GM23338 (cell line): ENCODE results near the gene CRISPLD2. TPM values are rescaled to one million over a fixed set of nuclear protein-coding genes. Genes with fewer than 3 reads are reported as not detected.

Source experiments
- ATAC-seq: fragments of 200-7000 bp; cut with Tn5 transposase; 3 replicates; pipeline ENCODE4 v1.9.1; 2020
- DNase-seq: peaks from one replicate; pipeline ENCODE4 v3.0.0-alpha.2; 2015; ENCODE audit warnings: low spot score
- H2AFZ ChIP-seq: fragments of 200-600 bp; sonication (generic); 2 replicates; pipeline ENCODE4 v1.8.0; 2016; ENCODE audit warnings: antibody characterized with exemption, mild to moderate bottlenecking, moderate library complexity
- H3F3A ChIP-seq: fragments of 200-600 bp; sonication (generic); replicated peaks from 2 replicates; pipeline ENCODE4 v1.8.0; 2017; ENCODE audit warnings: antibody characterized with exemption, mixed run types, low read depth
- H3K27ac ChIP-seq: fragments of 200-600 bp; sonication (generic); 2 replicates; pipeline ENCODE4 v1.6.1; 2016; ENCODE audit warnings: low read depth
- H3K27me3 ChIP-seq: fragments of 200-600 bp; sonication (generic); 2 replicates; pipeline ENCODE4 v1.8.0; 2016; ENCODE audit warnings: mild to moderate bottlenecking, mixed run types, moderate library complexity; ENCODE audit not compliant: insufficient read depth
- H3K36me3 ChIP-seq: fragments of 200-600 bp; sonication (generic); 2 replicates; pipeline ENCODE4 v1.8.0; 2016; ENCODE audit warnings: mild to moderate bottlenecking; ENCODE audit not compliant: insufficient read depth
- H3K4me1 ChIP-seq: fragments of 200-600 bp; sonication (generic); 2 replicates; pipeline ENCODE4 v1.8.0; 2016; ENCODE audit warnings: mild to moderate bottlenecking, moderate library complexity; ENCODE audit not compliant: insufficient read depth
- H3K4me2 ChIP-seq: fragments of 200-600 bp; sonication (generic); 2 replicates; pipeline ENCODE4 v1.7.1; 2017; ENCODE audit warnings: mixed run types
- H3K4me3 ChIP-seq: fragments of 200-600 bp; sonication (generic); 2 replicates; pipeline ENCODE4 v1.6.1; 2016; ENCODE audit warnings: mixed run types
- H3K79me2 ChIP-seq: fragments of 200-600 bp; sonication (generic); replicated peaks from 2 replicates; pipeline ENCODE4 v1.8.0; 2017; ENCODE audit warnings: mild to moderate bottlenecking; ENCODE audit not compliant: insufficient read depth
- H3K9me2 ChIP-seq: fragments of 200-600 bp; sonication (generic); 2 replicates; pipeline ENCODE4 v1.8.0; 2017; ENCODE audit not compliant: insufficient read depth
- H4K20me1 ChIP-seq: fragments of 200-600 bp; sonication (generic); replicated peaks from 2 replicates; pipeline ENCODE4 v1.8.0; 2017; ENCODE audit warnings: mild to moderate bottlenecking; ENCODE audit not compliant: insufficient read depth
- H3K27ac Mint-ChIP-seq: 2 replicates; pipeline ENCODE4 v1.8.0; 2020; ENCODE audit warnings: inconsistent platforms, mild to moderate bottlenecking, moderate library complexity, mixed read lengths
- H3K27me3 Mint-ChIP-seq: 3 replicates; pipeline ENCODE4 v1.8.0; 2022; ENCODE audit warnings: low read depth, mild to moderate bottlenecking, moderate library complexity, mixed read lengths, inconsistent platforms; ENCODE audit not compliant: insufficient read depth, poor library complexity
- H3K36me3 Mint-ChIP-seq: 3 replicates; pipeline ENCODE4 v1.8.0; 2021; ENCODE audit warnings: low read depth, mild to moderate bottlenecking, inconsistent platforms, moderate library complexity, mixed read lengths
- H3K4me1 Mint-ChIP-seq: 3 replicates; pipeline ENCODE4 v1.8.0; 2020; ENCODE audit warnings: mild to moderate bottlenecking, inconsistent platforms, mixed read lengths
- H3K4me3 Mint-ChIP-seq: 3 replicates; pipeline ENCODE4 v1.8.0; 2021; ENCODE audit warnings: moderate library complexity, mild to moderate bottlenecking, inconsistent platforms, mixed read lengths
- H3K9me3 Mint-ChIP-seq: 3 replicates; pipeline ENCODE4 v1.8.0; 2020; ENCODE audit warnings: moderate library complexity, mild to moderate bottlenecking, inconsistent platforms, mixed read lengths
- CREB1 ChIP-seq: fragments of 250-450 bp; sonication (Bioruptor Pico); IDR thresholded peaks from 2 replicates; pipeline ENCODE4 v1.5.0; 2020; ENCODE audit warnings: low read depth, mild to moderate bottlenecking, moderate library complexity
- EZH2phosphoT487 ChIP-seq: fragments of 200-600 bp; sonication (generic); IDR thresholded peaks from one replicate; pipeline ENCODE4 v1.8.1; 2018; ENCODE audit warnings: antibody characterized with exemption; ENCODE audit not compliant: unreplicated experiment
- NANOG ChIP-seq: IDR thresholded peaks from 2 replicates; pipeline ENCODE4 v1.6.1; 2016; ENCODE audit warnings: antibody characterized with exemption, borderline replicate concordance
- STAT1 ChIP-seq: IDR thresholded peaks from one replicate; pipeline ENCODE4 v1.6.1; 2016; ENCODE audit warnings: antibody characterized with exemption; ENCODE audit not compliant: unreplicated experiment
- ZNF114 ChIP-seq: fragments of 250-450 bp; sonication (Bioruptor Pico); IDR thresholded peaks from 2 replicates; pipeline ENCODE4 v1.5.0; 2020; ENCODE audit warnings: mild to moderate bottlenecking, moderate library complexity
- ZNF331 ChIP-seq: fragments of 250-450 bp; sonication (Bioruptor Pico); IDR thresholded peaks from 2 replicates; pipeline ENCODE4 v1.5.0; 2020; ENCODE audit warnings: low read depth, mild to moderate bottlenecking, moderate library complexity
- polyA plus RNA-seq: library from polyadenylated mRNA; unstranded; fragments of >200 nt; fragmentation: Nextera tagmentation; extraction: Ambion mirVana; gene quantifications from 2 replicates; pipeline ENCODE4 v1.2.1, GENCODE V29; 2016
- total RNA-seq: library from RNA; depleted of rRNA; stranded (reverse); fragments of >200 nt; shearing (Covaris generic); gene quantifications from 2 replicates; pipeline ENCODE4 v1.2.3, GENCODE V29; 2014
- TF ChIP-seq, protein P1 (sequence below), 2 experiments: fragments of 200-600 bp in 1 of 2; sonication (generic) in 1 of 2; conservative IDR thresholded peaks; 2 replicates each; pipeline versions ENCODE4 v1.5.1 to v1.6.1; 2016 to 2017; ENCODE audit warnings: antibody characterized with exemption in 2 of 2, low read depth in 2 of 2, mild to moderate bottlenecking in 2 of 2, moderate library complexity in 1 of 2
- TF ChIP-seq, protein P2 (sequence below): fragments of 250-450 bp; sonication (Bioruptor Pico); IDR thresholded peaks from 2 replicates; pipeline ENCODE4 v1.5.0; 2020; ENCODE audit warnings: mild to moderate bottlenecking, moderate library complexity

The CRISPLD2 gene
- total and polyA plus RNA-seq, 2 experiments from 2014 or later, result 2.6 to 8.3 TPM

DNA sequence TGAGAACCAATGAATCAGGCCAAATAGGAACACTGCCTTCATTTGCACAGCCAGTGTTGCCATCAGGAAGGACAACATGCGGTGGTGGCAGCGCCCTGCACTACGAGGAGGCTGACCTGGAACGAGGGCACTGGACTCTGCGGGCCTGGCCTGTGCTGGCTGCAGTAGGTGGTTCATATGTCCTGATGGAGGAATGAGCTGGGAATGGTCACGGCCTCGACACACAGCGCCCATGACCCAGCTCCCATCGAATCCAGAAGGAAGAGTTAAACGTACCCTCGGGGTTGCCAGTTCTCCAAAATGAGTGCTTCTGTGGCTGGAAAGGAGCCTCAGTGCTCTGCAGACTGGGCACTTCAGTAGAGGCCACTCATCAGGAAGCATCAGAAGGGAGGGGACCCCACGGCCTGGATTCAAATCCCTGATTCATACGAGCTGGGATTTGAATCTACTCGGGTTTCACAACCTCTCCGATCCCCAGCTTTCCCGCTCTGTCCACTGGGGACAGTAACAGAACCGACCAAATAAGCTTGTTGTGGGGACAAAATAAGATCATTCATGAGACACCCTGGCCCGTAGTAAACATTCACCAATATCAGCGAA lies 106.1 kb downstream of the CRISPLD2 start:
- Histone ChIP-seq H3K4me2 (no peak overlapping the region), H3K27me3 (no peaks in the 10 kb centered on the region), H2AFZ (peak overlapping the region; percentile 88), H3K9me2 (no peaks in the 10 kb centered on the region), H3K4me1 (no peaks in the 10 kb centered on the region), H3K4me3 (no peak overlapping the region), H3K79me2 (no peaks in the 10 kb centered on the region), H3K27ac (no peak overlapping the region), H4K20me1 (no peaks in the 10 kb centered on the region), H3K36me3 (no peaks in the 10 kb centered on the region), H3F3A (no peaks in the 10 kb centered on the region)
- Mint-ChIP-seq H3K27ac (no peak overlapping the region), H3K4me1 (peaks cover 8% of the 10 kb centered on the region), H3K36me3 (no peaks in the 10 kb centered on the region; the same call in 2 of the 3 replicates), H3K4me3 (no peak overlapping the region), H3K27me3 (peaks cover 9% of the 10 kb centered on the region), H3K9me3 (no peaks in the 10 kb centered on the region; the same call in 2 of the 3 replicates)
- TF ChIP-seq, protein P1, sequence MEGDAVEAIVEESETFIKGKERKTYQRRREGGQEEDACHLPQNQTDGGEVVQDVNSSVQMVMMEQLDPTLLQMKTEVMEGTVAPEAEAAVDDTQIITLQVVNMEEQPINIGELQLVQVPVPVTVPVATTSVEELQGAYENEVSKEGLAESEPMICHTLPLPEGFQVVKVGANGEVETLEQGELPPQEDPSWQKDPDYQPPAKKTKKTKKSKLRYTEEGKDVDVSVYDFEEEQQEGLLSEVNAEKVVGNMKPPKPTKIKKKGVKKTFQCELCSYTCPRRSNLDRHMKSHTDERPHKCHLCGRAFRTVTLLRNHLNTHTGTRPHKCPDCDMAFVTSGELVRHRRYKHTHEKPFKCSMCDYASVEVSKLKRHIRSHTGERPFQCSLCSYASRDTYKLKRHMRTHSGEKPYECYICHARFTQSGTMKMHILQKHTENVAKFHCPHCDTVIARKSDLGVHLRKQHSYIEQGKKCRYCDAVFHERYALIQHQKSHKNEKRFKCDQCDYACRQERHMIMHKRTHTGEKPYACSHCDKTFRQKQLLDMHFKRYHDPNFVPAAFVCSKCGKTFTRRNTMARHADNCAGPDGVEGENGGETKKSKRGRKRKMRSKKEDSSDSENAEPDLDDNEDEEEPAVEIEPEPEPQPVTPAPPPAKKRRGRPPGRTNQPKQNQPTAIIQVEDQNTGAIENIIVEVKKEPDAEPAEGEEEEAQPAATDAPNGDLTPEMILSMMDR (conservative IDR thresholded peaks at IDR 0.05; ENCODE audit: low read depth in 2 of 2), result peak in 1 of 2 experiments; percentile 15; a peak in 1 of 4 replicates
- no peak for TF ChIP-seq STAT1
- ATAC-seq (peak; percentile 13), DNase-seq (peak; percentile 35)

DNA sequence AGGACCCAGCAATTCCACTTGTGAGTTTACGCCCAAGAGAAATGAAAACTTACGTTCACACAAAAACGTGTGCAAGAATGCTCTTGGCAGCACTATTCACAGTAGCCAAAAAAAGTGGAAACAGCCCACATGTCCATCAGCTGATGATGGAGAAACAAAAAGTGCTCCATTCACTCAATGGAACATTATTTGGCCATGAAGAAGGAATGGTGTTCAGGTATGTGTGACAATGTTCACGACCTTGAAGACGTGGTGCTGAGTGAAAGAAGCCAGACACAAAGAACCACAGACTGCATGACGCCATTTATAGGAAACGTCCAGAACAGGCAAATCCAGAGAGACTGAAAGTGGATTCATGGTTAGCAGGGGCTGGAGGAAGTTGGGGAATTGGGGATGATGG lies 106.7 kb downstream of the CRISPLD2 start:
- Mint-ChIP-seq H3K27me3 (peaks cover 9% of the 10 kb centered on the region), H3K4me3 (no peak overlapping the region), H3K27ac (no peak overlapping the region), H3K4me1 (peaks cover 8% of the 10 kb centered on the region), H3K36me3 (no peaks in the 10 kb centered on the region; the same call in 2 of the 3 replicates), H3K9me3 (no peaks in the 10 kb centered on the region; the same call in 2 of the 3 replicates)
- no peaks in the 10 kb centered on the region for H3K4me1 ChIP-seq
- no peak overlapping the region for H2AFZ ChIP-seq
- no peak overlapping the region for H3K4me2 ChIP-seq
- DNase-seq (no peak), ATAC-seq (no peak)
- no peak overlapping the region for H3K27ac ChIP-seq
- H3K79me2 ChIP-seq, result no peaks in the 10 kb centered on the region
- H3F3A ChIP-seq, result no peaks in the 10 kb centered on the region
- no peaks in the 10 kb centered on the region for H3K9me2 ChIP-seq
- no peaks in the 10 kb centered on the region for H4K20me1 ChIP-seq
- no peaks in the 10 kb centered on the region for H3K27me3 ChIP-seq
- no peaks in the 10 kb centered on the region for H3K36me3 ChIP-seq
- H3K4me3 ChIP-seq, result no peak overlapping the region
- TF ChIP-seq EZH2phosphoT487 (no peak), ZNF331 (no peak), CREB1 (no peak), ZNF114 (CRISPR knock-in tag) (no peak), NANOG (no peak), STAT1 (no peak)
- TF ChIP-seq, protein P2, sequence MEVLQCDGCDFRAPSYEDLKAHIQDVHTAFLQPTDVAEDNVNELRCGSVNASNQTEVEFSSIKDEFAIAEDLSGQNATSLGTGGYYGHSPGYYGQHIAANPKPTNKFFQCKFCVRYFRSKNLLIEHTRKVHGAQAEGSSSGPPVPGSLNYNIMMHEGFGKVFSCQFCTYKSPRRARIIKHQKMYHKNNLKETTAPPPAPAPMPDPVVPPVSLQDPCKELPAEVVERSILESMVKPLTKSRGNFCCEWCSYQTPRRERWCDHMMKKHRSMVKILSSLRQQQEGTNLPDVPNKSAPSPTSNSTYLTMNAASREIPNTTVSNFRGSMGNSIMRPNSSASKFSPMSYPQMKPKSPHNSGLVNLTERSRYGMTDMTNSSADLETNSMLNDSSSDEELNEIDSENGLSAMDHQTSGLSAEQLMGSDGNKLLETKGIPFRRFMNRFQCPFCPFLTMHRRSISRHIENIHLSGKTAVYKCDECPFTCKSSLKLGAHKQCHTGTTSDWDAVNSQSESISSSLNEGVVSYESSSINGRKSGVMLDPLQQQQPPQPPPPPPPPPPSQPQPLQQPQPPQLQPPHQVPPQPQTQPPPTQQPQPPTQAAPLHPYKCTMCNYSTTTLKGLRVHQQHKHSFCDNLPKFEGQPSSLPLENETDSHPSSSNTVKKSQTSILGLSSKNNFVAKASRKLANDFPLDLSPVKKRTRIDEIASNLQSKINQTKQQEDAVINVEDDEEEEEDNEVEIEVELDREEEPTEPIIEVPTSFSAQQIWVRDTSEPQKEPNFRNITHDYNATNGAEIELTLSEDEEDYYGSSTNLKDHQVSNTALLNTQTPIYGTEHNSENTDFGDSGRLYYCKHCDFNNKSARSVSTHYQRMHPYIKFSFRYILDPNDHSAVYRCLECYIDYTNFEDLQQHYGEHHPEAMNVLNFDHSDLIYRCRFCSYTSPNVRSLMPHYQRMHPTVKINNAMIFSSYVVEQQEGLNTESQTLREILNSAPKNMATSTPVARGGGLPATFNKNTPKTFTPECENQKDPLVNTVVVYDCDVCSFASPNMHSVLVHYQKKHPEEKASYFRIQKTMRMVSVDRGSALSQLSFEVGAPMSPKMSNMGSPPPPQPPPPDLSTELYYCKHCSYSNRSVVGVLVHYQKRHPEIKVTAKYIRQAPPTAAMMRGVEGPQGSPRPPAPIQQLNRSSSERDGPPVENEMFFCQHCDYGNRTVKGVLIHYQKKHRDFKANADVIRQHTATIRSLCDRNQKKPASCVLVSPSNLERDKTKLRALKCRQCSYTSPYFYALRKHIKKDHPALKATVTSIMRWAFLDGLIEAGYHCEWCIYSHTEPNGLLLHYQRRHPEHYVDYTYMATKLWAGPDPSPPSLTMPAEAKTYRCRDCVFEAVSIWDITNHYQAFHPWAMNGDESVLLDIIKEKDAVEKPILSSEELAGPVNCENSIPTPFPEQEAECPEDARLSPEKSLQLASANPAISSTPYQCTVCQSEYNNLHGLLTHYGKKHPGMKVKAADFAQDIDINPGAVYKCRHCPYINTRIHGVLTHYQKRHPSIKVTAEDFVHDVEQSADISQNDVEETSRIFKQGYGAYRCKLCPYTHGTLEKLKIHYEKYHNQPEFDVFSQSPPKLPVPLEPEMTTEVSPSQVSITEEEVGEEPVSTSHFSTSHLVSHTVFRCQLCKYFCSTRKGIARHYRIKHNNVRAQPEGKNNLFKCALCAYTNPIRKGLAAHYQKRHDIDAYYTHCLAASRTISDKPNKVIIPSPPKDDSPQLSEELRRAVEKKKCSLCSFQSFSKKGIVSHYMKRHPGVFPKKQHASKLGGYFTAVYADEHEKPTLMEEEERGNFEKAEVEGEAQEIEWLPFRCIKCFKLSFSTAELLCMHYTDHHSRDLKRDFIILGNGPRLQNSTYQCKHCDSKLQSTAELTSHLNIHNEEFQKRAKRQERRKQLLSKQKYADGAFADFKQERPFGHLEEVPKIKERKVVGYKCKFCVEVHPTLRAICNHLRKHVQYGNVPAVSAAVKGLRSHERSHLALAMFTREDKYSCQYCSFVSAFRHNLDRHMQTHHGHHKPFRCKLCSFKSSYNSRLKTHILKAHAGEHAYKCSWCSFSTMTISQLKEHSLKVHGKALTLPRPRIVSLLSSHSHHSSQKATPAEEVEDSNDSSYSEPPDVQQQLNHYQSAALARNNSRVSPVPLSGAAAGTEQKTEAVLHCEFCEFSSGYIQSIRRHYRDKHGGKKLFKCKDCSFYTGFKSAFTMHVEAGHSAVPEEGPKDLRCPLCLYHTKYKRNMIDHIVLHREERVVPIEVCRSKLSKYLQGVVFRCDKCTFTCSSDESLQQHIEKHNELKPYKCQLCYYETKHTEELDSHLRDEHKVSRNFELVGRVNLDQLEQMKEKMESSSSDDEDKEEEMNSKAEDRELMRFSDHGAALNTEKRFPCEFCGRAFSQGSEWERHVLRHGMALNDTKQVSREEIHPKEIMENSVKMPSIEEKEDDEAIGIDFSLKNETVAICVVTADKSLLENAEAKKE (CRISPR knock-in tag), result no peak
- TF ChIP-seq, protein P1 (conservative IDR thresholded peaks at IDR 0.05; ENCODE audit: low read depth in 2 of 2), result no peak
